LHCN-M2 (cell line): ENCODE results near the gene SETBP1. TPM values are rescaled to one million over a fixed set of nuclear protein-coding genes. Genes with fewer than 3 reads are reported as not detected.

Experiments
- DNase-seq: peaks from one replicate; pipeline ENCODE4 v3.0.0-alpha.2; 2012; ENCODE audit warnings: low read depth
- total RNA-seq: library from RNA; depleted of rRNA; stranded (reverse); fragments of >200 nt; gene quantifications from 2 replicates; pipeline ENCODE4 v1.2.3, GENCODE V29; 2014

The SETBP1 gene
- total RNA-seq, 1 experiment from 2014 or later: 1.6 TPM

DNA sequence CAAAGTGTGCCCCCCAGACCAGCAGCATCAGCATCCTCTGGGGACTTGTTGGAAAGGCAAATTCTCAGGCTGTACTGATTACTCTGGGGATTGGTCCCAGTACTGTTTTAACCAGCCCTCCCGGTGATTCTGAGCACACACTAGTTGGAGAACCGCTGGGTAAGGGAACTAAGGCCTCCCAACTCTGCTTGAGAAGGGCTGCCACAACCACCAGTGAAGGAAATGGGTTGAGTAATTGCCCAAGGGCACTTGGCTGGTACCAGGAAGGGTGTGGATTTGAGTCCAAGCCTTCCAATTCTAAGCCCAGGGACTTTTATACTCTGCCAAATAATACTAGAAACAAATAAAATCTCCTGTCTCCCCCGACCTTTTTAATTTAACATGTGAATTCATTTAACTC, 219.9 kb downstream of the SETBP1 start:
- no peak for DNase-seq

DNA sequence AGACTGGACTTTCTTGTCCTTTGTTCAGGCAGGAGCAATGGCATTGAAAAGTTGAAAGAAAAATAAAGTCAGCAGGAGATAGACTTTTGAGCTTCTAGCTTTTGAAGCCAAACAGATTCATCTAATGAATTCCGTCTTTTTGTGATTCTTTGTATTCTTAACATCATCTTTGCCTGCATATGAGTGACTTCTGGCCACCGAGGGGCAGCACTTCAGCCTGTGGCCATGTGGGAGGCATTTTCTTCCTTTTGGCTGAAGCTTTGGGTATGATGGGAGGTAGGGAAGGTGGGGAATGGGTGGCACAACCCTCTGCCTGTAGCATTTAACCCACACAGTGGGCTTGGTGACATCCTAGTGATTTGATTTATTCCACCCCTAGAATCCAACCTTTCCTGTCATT, 220.6 kb downstream of the SETBP1 start:
- no peak for DNase-seq

DNA sequence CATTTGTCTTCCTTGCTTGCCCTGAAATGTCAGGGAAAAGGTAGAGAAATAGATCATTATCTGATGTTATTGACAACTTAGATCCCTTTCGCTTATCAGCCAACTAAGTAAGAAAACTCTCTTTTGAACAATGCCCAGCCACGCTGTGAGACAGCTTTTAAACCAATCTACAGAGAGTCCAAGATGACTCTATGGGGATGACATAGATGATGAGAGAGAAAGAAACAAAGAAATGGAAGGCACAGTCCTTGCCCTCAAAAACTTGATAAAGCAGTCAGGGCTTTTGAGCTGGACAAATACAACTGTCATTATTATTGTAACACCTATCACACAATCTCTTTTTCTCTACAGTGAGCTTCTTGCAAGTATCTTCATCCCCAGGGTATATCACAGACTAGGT, 222.6 kb downstream of the SETBP1 start:
- DNase-seq: no peak

GRCh38 chr18:44904768-44905167, 224.1 kb downstream of the SETBP1 start:
- no peak for DNase-seq

GRCh38 chr18:44909191-44909719, 228.6 kb downstream of the SETBP1 start:
- DNase-seq: no peak

GRCh38 chr18:44911260-44911659, 230.6 kb downstream of the SETBP1 start:
- no peak for DNase-seq

GRCh38 chr18:44911773-44912172, 231.1 kb downstream of the SETBP1 start:
- DNase-seq: no peak

DNA sequence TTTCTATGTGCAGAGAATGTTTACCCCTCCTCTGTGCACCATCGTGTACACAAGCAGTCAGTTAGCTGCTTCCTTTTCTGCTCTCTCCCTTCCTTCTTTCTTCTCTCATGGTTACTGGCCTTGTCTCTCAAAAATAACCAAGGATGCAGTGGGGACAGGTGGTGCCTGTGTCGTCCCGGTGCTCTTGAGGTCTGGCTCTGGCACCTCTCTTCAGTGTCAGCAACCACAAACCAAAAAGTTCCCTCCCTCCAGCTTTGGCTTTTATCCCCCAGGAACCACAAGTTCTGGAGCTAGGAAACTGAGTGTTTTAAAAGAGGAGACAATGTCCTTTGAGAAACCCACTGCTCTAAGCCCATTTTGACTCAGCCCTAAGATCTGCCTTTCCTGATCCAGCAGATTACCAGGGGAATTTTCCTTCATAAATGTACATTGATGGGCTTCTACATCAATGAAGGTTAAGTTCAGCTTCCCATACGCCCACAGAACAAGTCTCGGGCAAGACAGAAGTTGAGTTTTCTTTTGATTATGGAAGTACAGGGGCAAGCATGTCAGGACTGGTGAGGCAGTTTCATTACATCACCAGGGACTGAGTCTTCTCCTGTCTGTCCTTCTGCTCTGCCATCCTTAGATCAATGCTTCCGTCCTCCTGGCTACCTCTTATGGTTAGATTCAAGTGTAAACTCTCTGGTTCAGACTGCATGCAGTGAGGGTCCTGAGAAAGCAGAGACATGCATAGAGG, 232.2 kb downstream of the SETBP1 start:
- DNase-seq: no peak

GRCh38 chr18:44914028-44914427, 233.3 kb downstream of the SETBP1 start:
- no peak for DNase-seq

DNA sequence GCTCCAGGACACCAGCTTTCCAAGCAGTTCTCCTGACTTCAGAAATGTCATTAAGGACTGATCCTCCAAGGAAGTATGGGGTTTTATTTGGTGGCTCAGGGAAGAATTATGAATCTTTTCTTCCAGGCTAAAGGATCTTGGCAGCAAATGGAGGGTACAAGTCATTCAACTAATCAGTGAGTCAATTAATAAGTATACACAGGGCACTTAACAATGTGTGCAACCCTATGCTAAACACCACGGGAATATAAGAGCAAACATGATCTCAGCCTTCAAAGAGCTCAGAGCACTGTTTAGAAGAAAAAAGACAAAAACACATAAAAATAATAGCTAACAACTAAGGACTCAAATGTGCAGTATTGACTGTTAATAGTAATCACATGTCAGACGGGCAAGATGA, 234.5 kb downstream of the SETBP1 start:
- DNase-seq: no peak

- DNase-seq: no peak
Observed at GRCh38 chr18:44915661-44916060, 235.0 kb downstream of the SETBP1 start.

GRCh38 chr18:44916429-44917207, 235.9 kb downstream of the SETBP1 start:
- no peak for DNase-seq

DNA sequence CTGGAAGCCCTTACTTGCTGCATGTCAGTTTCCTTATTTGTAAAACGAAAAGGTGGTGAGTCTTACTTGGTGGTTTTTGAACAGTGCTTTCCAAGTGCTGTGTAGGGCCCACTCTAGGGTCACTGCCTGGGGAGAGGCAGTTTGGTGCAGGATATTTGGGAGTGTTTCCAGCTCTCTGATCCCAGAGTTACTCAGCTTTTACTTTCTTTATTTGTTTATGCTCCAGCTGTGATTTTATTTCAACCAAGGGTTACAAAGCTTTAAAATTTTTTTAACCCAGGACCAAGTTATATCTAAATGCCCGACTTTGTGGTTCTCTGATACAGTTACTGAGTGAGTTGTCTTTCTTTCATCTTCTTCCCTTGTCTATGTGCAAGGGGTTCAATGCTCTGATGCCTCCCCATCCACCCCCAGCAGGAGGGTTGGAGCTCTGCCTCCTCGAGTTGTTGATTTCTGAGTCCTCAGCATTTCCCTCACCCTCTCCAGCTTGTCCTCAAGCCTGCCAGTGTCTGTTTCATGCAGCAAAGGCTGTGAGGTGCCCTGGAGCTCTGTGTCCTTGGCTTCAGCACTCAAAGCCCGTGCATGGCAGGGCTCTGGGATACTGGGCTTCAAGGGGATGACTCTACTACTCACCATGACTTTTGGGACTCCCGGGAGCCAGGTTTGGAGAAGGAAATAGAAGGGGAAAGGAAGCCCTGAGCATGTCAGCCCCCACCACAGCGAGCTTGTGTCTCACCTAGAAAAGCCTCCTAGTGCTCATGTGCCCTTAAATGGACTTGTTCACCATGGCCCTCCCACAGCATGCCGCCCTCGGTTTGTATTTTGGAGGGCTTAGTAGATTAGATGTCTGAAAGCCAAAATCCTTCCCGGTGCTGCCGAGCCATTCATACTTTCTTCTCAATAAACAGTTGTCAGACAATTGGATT, 236.8 kb downstream of the SETBP1 start:
- DNase-seq: peak; percentile 32

GRCh38 chr18:44918142-44918476, 237.4 kb downstream of the SETBP1 start:
- no peak for DNase-seq

DNA sequence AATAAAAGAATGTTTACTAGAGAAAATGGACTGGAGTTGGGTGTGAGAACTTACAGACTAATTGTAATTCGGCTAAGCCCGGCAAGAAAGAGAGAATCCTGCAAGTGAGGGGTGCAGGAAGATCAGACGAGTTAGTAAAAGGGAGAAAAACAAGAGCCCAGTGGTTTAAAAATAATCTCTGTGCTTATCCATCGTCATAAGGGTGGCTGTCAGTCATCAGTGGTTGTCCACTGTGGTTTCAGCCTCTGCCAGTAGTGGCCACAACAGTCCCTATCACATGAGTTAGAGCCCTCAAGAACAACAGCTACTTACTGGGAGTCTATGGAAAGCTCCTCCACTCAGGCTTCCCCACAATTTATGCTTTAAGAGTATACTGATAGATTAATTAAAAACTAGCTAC, 239.8 kb downstream of the SETBP1 start:
- DNase-seq: peak; percentile 61

- no peak for DNase-seq
Observed at GRCh38 chr18:44921974-44922373, 241.3 kb downstream of the SETBP1 start.

DNA sequence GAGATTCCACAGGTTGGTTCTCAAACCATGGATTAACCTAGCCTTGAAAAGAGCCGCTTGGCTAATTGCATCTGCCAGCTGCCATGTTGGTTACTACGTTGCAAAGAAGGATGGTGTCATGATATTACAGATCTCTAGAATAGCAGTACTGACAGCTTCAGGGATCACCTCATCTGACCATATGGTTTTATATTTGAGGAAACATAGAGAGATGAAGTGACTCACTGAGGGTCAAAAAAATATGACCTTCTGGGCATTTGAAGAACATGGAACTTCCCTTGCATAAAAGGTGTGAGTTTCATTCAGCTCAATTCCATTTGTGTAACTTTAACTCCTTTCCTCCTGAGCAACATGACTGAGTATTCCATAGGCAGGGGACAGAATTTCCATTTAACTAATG, 242.3 kb downstream of the SETBP1 start:
- DNase-seq: peak; percentile 58

DNA sequence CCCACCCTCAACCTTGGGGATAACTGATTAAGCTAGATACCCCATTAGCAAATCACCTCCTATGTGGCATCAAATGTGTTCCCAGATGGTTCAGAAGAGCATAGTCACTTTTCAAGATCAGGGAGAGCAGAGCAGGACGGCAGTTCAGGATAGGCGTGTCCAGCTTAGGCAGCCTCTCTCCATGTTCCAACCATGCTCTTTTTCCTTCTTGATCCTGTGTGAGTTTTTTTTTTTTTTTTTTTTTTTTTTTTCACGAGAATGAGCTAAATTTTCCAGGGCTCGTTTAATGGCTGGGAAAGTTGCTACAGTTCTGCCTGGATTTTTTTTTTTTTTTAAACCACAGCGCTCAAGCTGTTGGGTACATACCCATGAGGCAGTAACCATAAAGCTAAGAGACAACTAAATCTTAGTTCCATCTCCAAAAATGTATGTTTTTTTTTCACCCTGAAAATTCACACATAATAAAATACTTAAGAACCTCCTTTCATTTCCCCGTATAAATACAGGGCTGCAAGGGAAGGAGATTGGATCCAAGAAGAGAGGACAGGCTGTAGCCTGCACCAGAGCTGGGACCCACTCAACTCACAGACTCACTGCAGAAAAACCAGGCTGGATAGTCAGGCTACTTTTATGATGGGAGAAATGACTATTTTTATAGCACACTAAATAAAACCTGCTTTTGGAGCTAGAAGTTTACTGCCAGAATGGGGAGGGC, 244.3 kb downstream of the SETBP1 start:
- DNase-seq: no peak

GRCh38 chr18:44927127-44927849, 246.6 kb downstream of the SETBP1 start:
- DNase-seq: peak; percentile 37

DNA sequence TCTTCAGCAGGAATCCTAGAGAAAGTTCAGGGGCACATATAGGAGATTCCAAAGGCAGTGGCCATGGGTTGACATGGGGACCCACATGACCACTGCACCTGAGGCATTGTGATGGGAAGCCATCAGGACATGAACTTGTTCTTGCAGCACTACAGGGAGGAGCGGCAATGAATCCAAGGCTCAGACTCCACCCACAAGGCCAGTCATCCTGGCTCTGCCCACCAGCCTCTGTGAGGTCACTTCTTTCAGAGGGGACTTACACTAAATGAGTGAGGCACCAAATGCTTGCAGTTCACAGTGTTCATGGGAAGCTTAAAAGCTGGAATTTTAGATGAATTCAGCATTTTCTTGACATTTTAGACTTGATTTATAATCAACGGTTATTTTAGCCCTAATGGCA, 254.2 kb downstream of the SETBP1 start:
- no peak for DNase-seq

- DNase-seq: no peak
Observed at GRCh38 chr18:44935455-44935854, 254.8 kb downstream of the SETBP1 start.
